ENCODE results near the gene SGCE.

GRCh38 chr7:94588075-94588474, 67.9 kb downstream of the SGCE start:
- TF ChIP-seq, protein P1, sequence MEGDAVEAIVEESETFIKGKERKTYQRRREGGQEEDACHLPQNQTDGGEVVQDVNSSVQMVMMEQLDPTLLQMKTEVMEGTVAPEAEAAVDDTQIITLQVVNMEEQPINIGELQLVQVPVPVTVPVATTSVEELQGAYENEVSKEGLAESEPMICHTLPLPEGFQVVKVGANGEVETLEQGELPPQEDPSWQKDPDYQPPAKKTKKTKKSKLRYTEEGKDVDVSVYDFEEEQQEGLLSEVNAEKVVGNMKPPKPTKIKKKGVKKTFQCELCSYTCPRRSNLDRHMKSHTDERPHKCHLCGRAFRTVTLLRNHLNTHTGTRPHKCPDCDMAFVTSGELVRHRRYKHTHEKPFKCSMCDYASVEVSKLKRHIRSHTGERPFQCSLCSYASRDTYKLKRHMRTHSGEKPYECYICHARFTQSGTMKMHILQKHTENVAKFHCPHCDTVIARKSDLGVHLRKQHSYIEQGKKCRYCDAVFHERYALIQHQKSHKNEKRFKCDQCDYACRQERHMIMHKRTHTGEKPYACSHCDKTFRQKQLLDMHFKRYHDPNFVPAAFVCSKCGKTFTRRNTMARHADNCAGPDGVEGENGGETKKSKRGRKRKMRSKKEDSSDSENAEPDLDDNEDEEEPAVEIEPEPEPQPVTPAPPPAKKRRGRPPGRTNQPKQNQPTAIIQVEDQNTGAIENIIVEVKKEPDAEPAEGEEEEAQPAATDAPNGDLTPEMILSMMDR (IDR thresholded peaks at IDR 0.05), result no peak
- TF ChIP-seq POLR2AphosphoS5 (IDR thresholded peaks at IDR 0.05; ENCODE audit: insufficient read depth in 1 of 2, low read depth in 1 of 2) (no peak), POLR2A (IDR thresholded peaks at IDR 0.05) (no peak)

Measured in vagina (tissue), 2 donors.